Activated naive CD8-positive, alpha-beta T cell treated with anti-CD3 and anti-CD28 coated beads, Interleukin-2, amount 10 ng/mL, durations not matched to agents 7 days and 5 days (primary cell): Measurements from ENCODE around the gene ITGAD. TPM values are rescaled to one million over a fixed set of nuclear protein-coding genes. Genes with fewer than 3 reads are reported as not detected.

Experiments used
- ATAC-seq: fragments of 150-1000 bp; cut with Tn5 transposase; one replicate; pipeline ENCODE4 v1.10.0; 2021; ENCODE audit warnings: low read depth, moderate library complexity
- POLR2A ChIA-PET: fragments of 350-600 bp; sonication (Branson Sonifier 250); formaldehyde crosslinking; loops from one replicate; lab custom pipeline; 2021; ENCODE audit warnings: antibody characterized with exemption; lab: Charles Lee
- DNase-seq: peaks from one replicate; pipeline ENCODE4 v3.0.0; 2021
- H3K27ac Mint-ChIP-seq: one replicate; pipeline ENCODE4 v1.8.0; 2022; ENCODE audit warnings: mild to moderate bottlenecking, mixed read lengths
- H3K27me3 Mint-ChIP-seq: one replicate; pipeline ENCODE4 v1.8.0; 2022; ENCODE audit warnings: mild to moderate bottlenecking, moderate library complexity, mixed read lengths
- H3K36me3 Mint-ChIP-seq: one replicate; pipeline ENCODE4 v1.8.0; 2021; ENCODE audit warnings: mild to moderate bottlenecking, mixed read lengths
- H3K4me1 Mint-ChIP-seq: one replicate; pipeline ENCODE4 v1.8.0; 2021; ENCODE audit warnings: mixed read lengths
- H3K4me3 Mint-ChIP-seq: one replicate; pipeline ENCODE4 v1.8.0; 2022; ENCODE audit warnings: mild to moderate bottlenecking, moderate library complexity, mixed read lengths
- H3K9me3 Mint-ChIP-seq: one replicate; pipeline ENCODE4 v1.8.0; 2021; ENCODE audit warnings: mixed read lengths
- total RNA-seq, 2 experiments: library from RNA; stranded (reverse); gene quantifications; one replicate each; pipeline ENCODE4 v1.2.3, GENCODE V29; 2021

Gene ITGAD
- total RNA-seq, 2 experiments from 2014 or later: 0.09 to 0.28 TPM

- Mint-ChIP-seq H3K27ac (no peak overlapping the region), H3K27me3 (peaks cover 2% of the 10 kb centered on the region), H3K4me1 (peaks cover 13% of the 10 kb centered on the region), H3K4me3 (no peak overlapping the region), H3K36me3 (peaks cover 11% of the 10 kb centered on the region), H3K9me3 (peaks cover 2% of the 10 kb centered on the region)
- DNase-seq: no peak
- no peak for ATAC-seq
- POLR2A ChIA-PET: no interaction called here
Measured at GRCh38 chr16:31375231-31375630, 17.9 kb upstream of the ITGAD start.

GRCh38 chr16:31376705-31377104, 16.4 kb upstream of the ITGAD start:
- no peak for DNase-seq
- no peak for ATAC-seq
- H3K36me3 Mint-ChIP-seq: peaks cover 13% of the 10 kb centered on the region
- H3K4me1 Mint-ChIP-seq: peaks cover 11% of the 10 kb centered on the region
- H3K4me3 Mint-ChIP-seq: no peak overlapping the region
- H3K27me3 Mint-ChIP-seq: peaks cover 3% of the 10 kb centered on the region
- H3K27ac Mint-ChIP-seq: no peak overlapping the region
- POLR2A ChIA-PET: interaction anchor here (0.5 to 2.3 kb wide), 4 partner anchors 11 to 190 kb away, joined by 3 to 8 read pairs (median 4); no protein-coding TSS in a partner anchor
- peaks cover 2% of the 10 kb centered on the region for H3K9me3 Mint-ChIP-seq

GRCh38 chr16:31377210-31377903, 15.8 kb upstream of the ITGAD start:
- H3K9me3 Mint-ChIP-seq: peaks cover 2% of the 10 kb centered on the region
- no peak for DNase-seq
- peaks cover 16% of the 10 kb centered on the region for H3K36me3 Mint-ChIP-seq
- H3K27me3 Mint-ChIP-seq: peaks cover 4% of the 10 kb centered on the region
- H3K27ac Mint-ChIP-seq: peak overlapping the region; percentile 46
- H3K4me3 Mint-ChIP-seq: no peak overlapping the region
- peaks cover 12% of the 10 kb centered on the region for H3K4me1 Mint-ChIP-seq
- ATAC-seq: no peak
- POLR2A ChIA-PET: interaction anchor here (0.5 to 2.3 kb wide), 4 partner anchors 11 to 190 kb away, joined by 3 to 8 read pairs (median 4); no protein-coding TSS in a partner anchor

- Mint-ChIP-seq H3K27me3 (peaks cover 4% of the 10 kb centered on the region), H3K9me3 (peaks cover 1% of the 10 kb centered on the region), H3K27ac (no peak overlapping the region), H3K4me1 (peaks cover 25% of the 10 kb centered on the region), H3K4me3 (no peak overlapping the region), H3K36me3 (peaks cover 14% of the 10 kb centered on the region)
- ATAC-seq (no peak), DNase-seq (no peak)
- POLR2A ChIA-PET: no interaction called here
Measured at GRCh38 chr16:31380201-31380600, 12.9 kb upstream of the ITGAD start.

- POLR2A ChIA-PET: interaction anchor here (0.6 to 2.0 kb wide), 9 partner anchors 37 to 240 kb away, joined by 3 to 14 read pairs (median 3); partner anchors contain the start of genes FUS, PYCARD, PYDC1 and ZNF843
- no peak overlapping the region for H3K27ac Mint-ChIP-seq
- ATAC-seq: peak; percentile 86
Measured at GRCh38 chr16:31382485-31383161, 10.5 kb upstream of the ITGAD start.

GRCh38 chr16:31385680-31386079, 7.5 kb upstream of the ITGAD start:
- ATAC-seq (no peak), DNase-seq (no peak)
- Mint-ChIP-seq H3K36me3 (peaks cover 6% of the 10 kb centered on the region), H3K27me3 (peaks cover 30% of the 10 kb centered on the region), H3K9me3 (no peaks in the 10 kb centered on the region), H3K27ac (no peak overlapping the region), H3K4me1 (peaks cover 30% of the 10 kb centered on the region), H3K4me3 (no peak overlapping the region)
- POLR2A ChIA-PET: interaction anchor here (0.8 to 1.8 kb wide), 6 partner anchors 35 to 240 kb away, joined by 3 to 6 read pairs (median 4); partner anchors contain the start of genes FUS and ZNF843

More at GRCh38 chr16:31382485-31383161, 10.5 kb upstream of the ITGAD start:
- no peak overlapping the region for H3K4me3 Mint-ChIP-seq
- H3K4me1 Mint-ChIP-seq: peaks cover 32% of the 10 kb centered on the region
- H3K9me3 Mint-ChIP-seq: no peaks in the 10 kb centered on the region
- peaks cover 9% of the 10 kb centered on the region for H3K36me3 Mint-ChIP-seq
- H3K27me3 Mint-ChIP-seq: peaks cover 14% of the 10 kb centered on the region
- peak; percentile 76 for DNase-seq

- no peak for DNase-seq
- H3K4me1 Mint-ChIP-seq: peaks cover 30% of the 10 kb centered on the region
- H3K27me3 Mint-ChIP-seq: peaks cover 30% of the 10 kb centered on the region
- no peak overlapping the region for H3K27ac Mint-ChIP-seq
- no peaks in the 10 kb centered on the region for H3K9me3 Mint-ChIP-seq
- POLR2A ChIA-PET: interaction anchor here (0.5 to 1.8 kb wide), 8 partner anchors 28 to 241 kb away, joined by 3 to 6 read pairs (median 4); partner anchors contain the start of genes FUS and ZNF843
- no peak for ATAC-seq
- peaks cover 6% of the 10 kb centered on the region for H3K36me3 Mint-ChIP-seq
- no peak overlapping the region for H3K4me3 Mint-ChIP-seq
Measured at GRCh38 chr16:31386157-31386984, 6.8 kb upstream of the ITGAD start.

GRCh38 chr16:31388535-31388934, 4.6 kb upstream of the ITGAD start:
- Mint-ChIP-seq H3K4me3 (no peak overlapping the region), H3K27ac (no peak overlapping the region), H3K9me3 (no peaks in the 10 kb centered on the region), H3K36me3 (no peaks in the 10 kb centered on the region), H3K4me1 (peaks cover 23% of the 10 kb centered on the region), H3K27me3 (peaks cover 28% of the 10 kb centered on the region)
- DNase-seq (no peak), ATAC-seq (no peak)
- POLR2A ChIA-PET: no interaction called here

GRCh38 chr16:31390504-31391041, 2.6 kb upstream of the ITGAD start:
- DNase-seq: no peak
- Mint-ChIP-seq H3K4me1 (peaks cover 14% of the 10 kb centered on the region), H3K27ac (no peak overlapping the region), H3K9me3 (no peaks in the 10 kb centered on the region), H3K27me3 (peaks cover 24% of the 10 kb centered on the region), H3K4me3 (no peak overlapping the region), H3K36me3 (no peaks in the 10 kb centered on the region)
- POLR2A ChIA-PET: no interaction called here
- ATAC-seq: no peak

- POLR2A ChIA-PET: interaction anchor here (1.1 to 1.3 kb wide), 2 partner anchors 216 to 322 kb away, joined by 3 read pairs; partner anchors contain the start of gene FUS
- Mint-ChIP-seq H3K9me3 (peaks cover 11% of the 10 kb centered on the region), H3K36me3 (peaks cover 19% of the 10 kb centered on the region), H3K4me1 (peaks cover 21% of the 10 kb centered on the region), H3K27ac (no peak overlapping the region), H3K27me3 (no peaks in the 10 kb centered on the region), H3K4me3 (no peak overlapping the region)
- ATAC-seq: no peak
- DNase-seq: no peak
Measured at GRCh38 chr16:31395647-31396046, 2.5 kb downstream of the ITGAD start.

GRCh38 chr16:31397096-31397660, 4.0 kb downstream of the ITGAD start:
- Mint-ChIP-seq H3K4me3 (no peak overlapping the region), H3K36me3 (peaks cover 19% of the 10 kb centered on the region), H3K4me1 (peaks cover 29% of the 10 kb centered on the region), H3K27me3 (no peaks in the 10 kb centered on the region), H3K9me3 (peaks cover 11% of the 10 kb centered on the region), H3K27ac (no peak overlapping the region)
- POLR2A ChIA-PET: no interaction called here
- no peak for DNase-seq
- no peak for ATAC-seq

GRCh38 chr16:31397701-31398100, 4.6 kb downstream of the ITGAD start:
- peaks cover 19% of the 10 kb centered on the region for H3K36me3 Mint-ChIP-seq
- POLR2A ChIA-PET: no interaction called here

More at GRCh38 chr16:31397701-31398100, 4.6 kb downstream of the ITGAD start:
- no peaks in the 10 kb centered on the region for H3K27me3 Mint-ChIP-seq
- peaks cover 32% of the 10 kb centered on the region for H3K4me1 Mint-ChIP-seq
- H3K4me3 Mint-ChIP-seq: no peak overlapping the region
- H3K9me3 Mint-ChIP-seq: peaks cover 11% of the 10 kb centered on the region
- DNase-seq: no peak
- ATAC-seq: no peak
- H3K27ac Mint-ChIP-seq: no peak overlapping the region
